Hematopoietic multipotent progenitor cell treated with erythropoietin and hydrocortisone succinate and interleukin-3 and kit ligand, for 6 days (in vitro differentiated cells): ENCODE data around the gene P2RY8.
"Not testable (repeated sequence)": the region's sequence is repeated elsewhere in the genome, so short reads cannot be mapped to it uniquely, and the experiment has no call there.

Experiments used
- DNase-seq: peaks from one replicate; pipeline ENCODE4 v3.0.0-alpha.2; 2015

The P2RY8 gene

GRCh38 chrX:1484638-1485019, 52.4 kb downstream of the P2RY8 start:
- no peak for DNase-seq

- DNase-seq = no peak
Observed at GRCh38 chrX:1483843-1484637, 52.9 kb downstream of the P2RY8 start.

- DNase-seq = not testable (repeated sequence)
Observed at GRCh38 chrX:1482530-1482928, 54.5 kb downstream of the P2RY8 start.

GRCh38 chrX:1481636-1482529, 55.1 kb downstream of the P2RY8 start:
- peak; percentile 94 for DNase-seq

- DNase-seq = no peak
Observed at GRCh38 chrX:1480082-1480785, 56.8 kb downstream of the P2RY8 start.

- peak; percentile 81 for DNase-seq
Observed at GRCh38 chrX:1477801-1478458, 59.1 kb downstream of the P2RY8 start.

GRCh38 chrX:1477229-1477628, 59.8 kb downstream of the P2RY8 start:
- no peak for DNase-seq

GRCh38 chrX:1476682-1477081, 60.3 kb downstream of the P2RY8 start:
- no peak for DNase-seq

GRCh38 chrX:1475881-1476280, 61.1 kb downstream of the P2RY8 start:
- DNase-seq = no peak

- peak; percentile 50 for DNase-seq
Observed at GRCh38 chrX:1475481-1475880, 61.5 kb downstream of the P2RY8 start.

- DNase-seq = not testable (repeated sequence)
Observed at GRCh38 chrX:1474593-1474992, 62.4 kb downstream of the P2RY8 start.

- DNase-seq = no peak
Observed at GRCh38 chrX:1472975-1473374, 64.0 kb downstream of the P2RY8 start.

GRCh38 chrX:1468250-1468772, 68.7 kb downstream of the P2RY8 start:
- DNase-seq = peak; percentile 96

- DNase-seq = peak; percentile 72
Observed at GRCh38 chrX:1466971-1467561, 69.9 kb downstream of the P2RY8 start.

- DNase-seq = no peak
Observed at GRCh38 chrX:1466232-1466661, 70.7 kb downstream of the P2RY8 start.

GRCh38 chrX:1465286-1466231, 71.4 kb downstream of the P2RY8 start:
- DNase-seq = no peak

GRCh38 chrX:1464971-1465285, 72.1 kb downstream of the P2RY8 start:
- no peak for DNase-seq

- DNase-seq = no peak
Observed at GRCh38 chrX:1464041-1464970, 72.7 kb downstream of the P2RY8 start.

- no peak for DNase-seq
Observed at GRCh38 chrX:1463581-1463980, 73.4 kb downstream of the P2RY8 start.
